H1 (cell line): Measurements from ENCODE around the gene PMEPA1. TPM values are rescaled to one million over a fixed set of nuclear protein-coding genes. Genes with fewer than 3 reads are reported as not detected.

Source experiments
- ASH2L ChIP-seq: fragments of 200-600, 300-600 bp; sonication (generic); IDR thresholded peaks from one replicate; pipeline ENCODE4 v1.7.1; 2017; ENCODE audit warnings: low read length
- BCL11A ChIP-seq, 2 experiments: IDR thresholded peaks; one replicate each; pipeline ENCODE4 v1.6.1; 2011; ENCODE audit warnings: low read depth in 2 of 2, low read length in 2 of 2, mild to moderate bottlenecking in 2 of 2
- CHD1 ChIP-seq: IDR thresholded peaks from 2 replicates; pipeline ENCODE4 v1.6.1; 2012; ENCODE audit warnings: low read depth, low read length, improper control_type of control experiment
- CTBP2 ChIP-seq: IDR thresholded peaks from 2 replicates; pipeline ENCODE4 v1.7.0; 2011; ENCODE audit warnings: borderline replicate concordance, mild to moderate bottlenecking, moderate library complexity, mixed read lengths, low read length; ENCODE audit not compliant: insufficient read depth, insufficient read length
- POLR2AphosphoS5 ChIP-seq: IDR thresholded peaks from 2 replicates; pipeline ENCODE4 v1.6.1; 2011; ENCODE audit warnings: low read depth, low read length
- SIN3A ChIP-seq, 2 experiments: IDR thresholded peaks in 1 of 2; conservative IDR thresholded peaks in 1 of 2; 2 replicates each; pipeline ENCODE4 v1.6.1; 2011 to 2012; ENCODE audit warnings: low read length in 2 of 2, improper control_type of control experiment in 1 of 2, low read depth in 1 of 2, mild to moderate bottlenecking in 1 of 2
- TCF12 ChIP-seq: IDR thresholded peaks from 2 replicates; pipeline ENCODE4 v1.6.1; 2011; ENCODE audit warnings: low read depth, mild to moderate bottlenecking, low read length
- TEAD4 ChIP-seq: IDR thresholded peaks from 2 replicates; pipeline ENCODE4 v1.6.1; 2012; ENCODE audit warnings: low read depth, low read length, inconsistent platforms, mixed read lengths
- polyA plus RNA-seq, 7 experiments: library from polyadenylated mRNA; depleted of rRNA in 3 of 7; stranded (reverse) in 5 of 7; unstranded in 2 of 7; fragments of >200 nt in 5 of 7; fragments of 200-250 nt in 2 of 7; gene quantifications; 1 replicate in 5 of 7; 2 replicates in 1 of 7; 4 replicates in 1 of 7; pipeline versions ENCODE4 v1.2.1 to v1.2.3, GENCODE V29; 2011 to 2013; ENCODE audit warnings: missing spikeins in 2 of 7, mixed read lengths in 2 of 7
- total RNA-seq: library from RNA; stranded (reverse); fragmentation: NEBNext Ultra II Directional; extraction: Animal tissue kit (Norgen Biotek cat#: 25700); gene quantifications from 2 replicates; pipeline ENCODE4 v1.2.1, GENCODE V29; 2021

The PMEPA1 gene
- total and polyA plus RNA-seq, 2 of the 8 experiments (the other 6 are each of a cell fraction or from before 2014, with no cell fraction given) = 12.7 to 20.5 TPM

- no peak for TF ChIP-seq BCL11A (IDR thresholded peaks at IDR 0.05; ENCODE audit: low read depth in 2 of 2, low read length in 2 of 2)
- no peak for TF ChIP-seq SIN3A (conservative IDR thresholded peaks at IDR 0.05 in 1 of 2, IDR thresholded peaks at IDR 0.05 in 1 of 2; ENCODE audit: low read depth in 1 of 2, low read length in 2 of 2)
- no peak for TF ChIP-seq TEAD4
- no peak for TF ChIP-seq CTBP2
- no peak for TF ChIP-seq TCF12
- no peak for TF ChIP-seq ASH2L
- no peak for TF ChIP-seq POLR2AphosphoS5
- no peak for TF ChIP-seq CHD1
- TF ChIP-seq, all 59 proteins: peak for 0
Observed at GRCh38 chr20:57670288-57671071, 39.3 kb downstream of the PMEPA1 start (continued).
